ENCODE data around the gene NTNG2.

Gene NTNG2

DNA sequence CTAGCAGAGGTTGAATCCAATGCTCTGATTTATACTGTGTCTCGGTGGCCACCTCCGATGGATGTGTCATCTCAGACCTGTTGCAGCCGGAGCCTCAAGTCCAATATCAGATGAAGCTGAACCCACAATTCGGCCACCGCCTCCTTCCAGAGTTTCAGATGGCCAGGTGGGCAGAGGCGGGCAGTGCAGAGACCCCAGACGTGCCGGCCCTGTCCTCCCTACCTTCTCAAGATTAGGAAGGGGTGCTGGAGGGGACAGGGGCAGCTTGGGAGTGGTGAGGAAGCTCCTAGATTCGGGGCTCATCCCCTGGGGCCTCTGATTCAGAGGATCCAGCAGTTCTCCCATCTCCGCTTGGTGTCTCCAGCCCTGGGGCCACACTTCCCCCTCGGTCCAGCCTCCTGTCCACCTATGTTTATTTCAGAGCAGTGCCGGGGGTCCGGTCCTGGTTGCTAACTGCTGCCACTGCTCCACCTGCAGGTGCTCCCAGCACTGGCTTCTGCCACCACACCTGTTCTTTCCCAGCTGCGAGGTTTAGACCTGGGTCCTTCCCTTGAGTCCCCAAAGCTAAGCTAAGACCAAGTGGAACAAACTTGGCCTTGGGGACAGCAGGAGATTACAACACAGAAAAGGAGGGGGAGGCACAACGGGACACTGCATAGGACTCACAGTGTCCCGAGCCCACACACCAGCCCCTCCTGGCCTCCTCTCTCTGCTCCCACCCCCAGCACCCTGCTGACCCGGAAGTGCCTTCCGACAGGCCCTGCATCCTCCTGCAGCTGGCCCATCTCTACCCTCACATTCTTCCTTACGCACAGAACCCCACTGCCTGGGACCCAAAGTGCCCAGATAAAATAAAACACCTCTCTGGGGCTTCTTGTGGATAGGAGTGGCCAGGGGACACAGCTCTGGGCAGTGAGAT lies 81.6 kb downstream of the NTNG2 start:
- H3K27me3 ChIP-seq (replicated peaks; ENCODE audit: control insufficient read depth, insufficient read depth, low read length, poor library complexity, severe bottlenecking): no peaks in the 10 kb centered on the region
- peaks cover 10% of the 10 kb centered on the region for H3K4me1 ChIP-seq (ENCODE audit: control insufficient read depth, insufficient read depth, low read length, poor library complexity, severe bottlenecking)
- no peak overlapping the region for H3K27ac ChIP-seq (ENCODE audit: insufficient read depth, low read length, poor library complexity, severe bottlenecking)
- DNase-seq: no peak
- H3K36me3 ChIP-seq (ENCODE audit: control insufficient read depth, insufficient read depth, low read length): no peaks in the 10 kb centered on the region
- no peaks in the 10 kb centered on the region for H3K9me3 ChIP-seq (ENCODE audit: control insufficient read depth, low read length)
- no peak overlapping the region for H3K4me3 ChIP-seq (ENCODE audit: insufficient read depth, low read depth, low read length, poor library complexity, severe bottlenecking)

DNA sequence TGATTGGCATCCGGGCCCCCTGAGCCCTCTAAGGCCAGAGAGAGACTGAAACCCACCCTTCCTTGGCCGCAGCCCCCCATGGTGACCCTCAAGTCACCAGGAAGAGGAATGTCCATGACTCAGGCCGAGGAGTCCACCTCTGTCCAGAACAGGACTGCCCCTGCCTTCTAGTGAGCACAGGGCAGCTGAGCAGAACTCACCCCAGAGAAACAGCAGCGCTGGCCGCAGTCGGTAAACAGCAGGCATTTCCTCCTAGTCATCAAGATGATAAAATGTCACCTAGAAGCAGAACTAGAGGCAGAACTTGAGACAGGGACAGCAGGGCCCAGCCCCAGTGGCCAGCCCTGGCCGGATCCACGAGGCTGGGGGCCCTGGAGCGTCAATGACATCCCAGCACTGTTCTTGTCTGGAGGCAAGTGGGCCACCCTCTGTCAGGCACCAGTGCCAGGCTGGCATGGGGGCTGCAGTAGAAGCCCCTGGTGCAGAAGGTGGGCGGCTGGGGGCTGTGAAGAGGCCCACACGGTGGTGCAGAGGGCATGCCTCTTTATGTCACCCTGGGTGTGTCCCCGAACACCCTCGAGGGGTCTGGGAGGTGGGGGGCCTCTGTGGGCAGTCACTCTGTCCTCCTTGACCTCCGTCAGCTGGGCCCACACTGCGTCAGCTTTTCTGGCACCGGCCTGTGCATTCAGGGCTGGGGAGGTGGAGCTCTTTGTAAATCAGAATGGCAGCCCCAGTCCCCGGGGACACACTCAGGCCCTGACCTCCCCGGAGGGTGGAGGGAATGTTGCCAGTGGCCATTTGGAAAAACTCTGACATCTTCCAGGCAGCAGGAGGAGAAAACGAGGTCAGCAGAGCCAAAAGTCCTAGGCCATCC lies 83.0 kb downstream of the NTNG2 start:
- no peaks in the 10 kb centered on the region for H3K27me3 ChIP-seq (replicated peaks; ENCODE audit: control insufficient read depth, insufficient read depth, low read length, poor library complexity, severe bottlenecking)
- no peak for DNase-seq

DNA sequence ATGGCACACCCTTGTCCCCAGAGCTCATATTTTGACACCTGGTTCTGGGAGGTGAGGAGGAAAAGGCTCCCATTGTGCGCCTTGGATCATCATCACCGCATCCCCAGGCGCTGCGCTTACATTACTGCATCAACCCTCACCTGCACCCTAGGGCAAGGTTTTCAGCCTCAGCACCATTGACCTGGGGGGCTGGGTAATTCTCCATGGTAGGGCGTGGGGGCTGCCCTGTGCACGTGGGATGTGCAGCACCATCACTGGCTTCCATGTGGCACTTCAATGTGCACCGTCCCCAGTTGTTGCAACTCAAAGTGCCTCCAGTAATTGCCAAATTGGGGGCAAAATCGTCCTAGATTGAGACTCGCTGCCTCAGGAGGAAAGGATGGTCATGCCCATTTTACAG lies 83.6 kb downstream of the NTNG2 start:
- Histone ChIP-seq H3K36me3 (ENCODE audit: control insufficient read depth, insufficient read depth, low read length) (no peaks in the 10 kb centered on the region), H3K9me3 (ENCODE audit: control insufficient read depth, low read length) (no peaks in the 10 kb centered on the region), H3K4me3 (ENCODE audit: insufficient read depth, low read depth, low read length, poor library complexity, severe bottlenecking) (no peak overlapping the region), H3K27ac (ENCODE audit: insufficient read depth, low read length, poor library complexity, severe bottlenecking) (no peak overlapping the region), H3K27me3 (replicated peaks; ENCODE audit: control insufficient read depth, insufficient read depth, low read length, poor library complexity, severe bottlenecking) (no peaks in the 10 kb centered on the region), H3K4me1 (ENCODE audit: control insufficient read depth, insufficient read depth, low read length, poor library complexity, severe bottlenecking) (peaks cover 7% of the 10 kb centered on the region)
- DNase-seq: no peak

More for the DNA sequence above, 83.0 kb downstream of the NTNG2 start:
- Histone ChIP-seq H3K4me1 (ENCODE audit: control insufficient read depth, insufficient read depth, low read length, poor library complexity, severe bottlenecking) (peaks cover 10% of the 10 kb centered on the region), H3K27ac (ENCODE audit: insufficient read depth, low read length, poor library complexity, severe bottlenecking) (no peak overlapping the region), H3K36me3 (ENCODE audit: control insufficient read depth, insufficient read depth, low read length) (no peaks in the 10 kb centered on the region), H3K4me3 (ENCODE audit: insufficient read depth, low read depth, low read length, poor library complexity, severe bottlenecking) (no peak overlapping the region), H3K9me3 (ENCODE audit: control insufficient read depth, low read length) (no peaks in the 10 kb centered on the region)

DNA sequence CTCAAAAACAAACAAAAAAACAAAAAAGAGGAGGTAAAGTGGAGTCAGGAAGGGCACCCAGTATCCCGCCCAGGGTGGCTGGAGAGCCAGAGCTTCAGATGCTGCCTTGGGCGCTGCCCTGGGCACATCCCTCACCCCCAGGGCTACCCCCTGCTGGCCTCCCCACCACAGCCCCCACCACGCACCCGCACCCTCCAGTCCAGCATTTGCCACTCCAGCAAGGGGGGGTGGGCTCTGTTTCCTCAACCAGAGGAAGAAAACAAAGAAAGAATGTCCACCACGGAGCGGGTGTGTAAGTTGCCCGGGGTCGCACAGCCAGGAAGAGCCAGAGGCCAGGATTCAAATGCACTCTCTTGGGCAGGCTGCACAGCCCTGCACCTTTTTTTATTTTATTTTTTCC lies 86.1 kb downstream of the NTNG2 start:
- DNase-seq: no peak
- no peak overlapping the region for H3K27ac ChIP-seq (ENCODE audit: insufficient read depth, low read length, poor library complexity, severe bottlenecking)
- H3K27me3 ChIP-seq (replicated peaks; ENCODE audit: control insufficient read depth, insufficient read depth, low read length, poor library complexity, severe bottlenecking): no peaks in the 10 kb centered on the region
- no peak overlapping the region for H3K4me3 ChIP-seq (ENCODE audit: insufficient read depth, low read depth, low read length, poor library complexity, severe bottlenecking)
- H3K9me3 ChIP-seq (ENCODE audit: control insufficient read depth, low read length): no peaks in the 10 kb centered on the region
- peaks cover under 1% of the 10 kb centered on the region for H3K4me1 ChIP-seq (ENCODE audit: control insufficient read depth, insufficient read depth, low read length, poor library complexity, severe bottlenecking)
- no peaks in the 10 kb centered on the region for H3K36me3 ChIP-seq (ENCODE audit: control insufficient read depth, insufficient read depth, low read length)

DNA sequence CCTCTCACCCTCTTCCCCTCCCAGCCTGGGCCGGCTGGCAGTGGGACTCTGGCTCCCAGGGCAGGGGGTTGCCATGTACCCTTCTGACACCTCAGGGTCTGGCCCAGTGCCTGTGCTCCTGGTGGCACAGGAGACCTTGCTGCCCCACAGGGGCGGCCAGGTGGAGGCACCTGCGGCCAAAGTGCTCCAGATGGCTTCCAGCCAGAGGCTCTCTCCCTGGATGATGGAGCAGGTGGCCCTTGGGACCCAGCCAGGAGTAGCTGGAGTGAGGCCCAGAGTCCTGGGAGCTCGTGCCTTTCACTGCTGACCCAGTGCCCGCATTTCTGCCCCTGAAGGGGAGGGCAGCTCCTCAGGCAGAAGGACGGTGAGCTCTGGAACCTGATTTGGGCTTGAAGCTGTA lies 87.3 kb downstream of the NTNG2 start:
- Histone ChIP-seq H3K4me3 (ENCODE audit: insufficient read depth, low read depth, low read length, poor library complexity, severe bottlenecking) (no peak overlapping the region), H3K27me3 (replicated peaks; ENCODE audit: control insufficient read depth, insufficient read depth, low read length, poor library complexity, severe bottlenecking) (no peaks in the 10 kb centered on the region), H3K27ac (ENCODE audit: insufficient read depth, low read length, poor library complexity, severe bottlenecking) (no peak overlapping the region), H3K4me1 (ENCODE audit: control insufficient read depth, insufficient read depth, low read length, poor library complexity, severe bottlenecking) (no peaks in the 10 kb centered on the region), H3K36me3 (ENCODE audit: control insufficient read depth, insufficient read depth, low read length) (no peaks in the 10 kb centered on the region), H3K9me3 (ENCODE audit: control insufficient read depth, low read length) (no peaks in the 10 kb centered on the region)
- DNase-seq: no peak

DNA sequence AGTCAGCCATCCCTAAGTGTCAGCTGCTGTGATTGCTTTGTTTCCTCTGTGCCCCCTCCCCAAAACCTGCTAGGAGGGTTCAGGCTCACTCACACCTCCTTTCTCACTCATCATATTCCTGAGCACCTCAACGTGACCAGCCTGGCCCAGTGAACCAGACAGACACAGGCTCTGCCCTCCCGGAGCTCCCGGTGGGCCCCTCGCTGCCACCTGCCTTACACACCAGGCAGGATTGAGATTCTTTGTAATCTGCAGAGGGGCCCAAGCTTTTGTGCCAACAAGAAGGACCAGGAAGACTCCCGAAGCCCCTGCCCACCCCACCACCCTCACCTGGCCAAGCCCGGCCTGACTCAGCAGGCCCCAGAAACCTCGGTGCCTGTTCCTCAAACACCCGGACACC lies 87.8 kb downstream of the NTNG2 start:
- Histone ChIP-seq H3K36me3 (ENCODE audit: control insufficient read depth, insufficient read depth, low read length) (no peaks in the 10 kb centered on the region), H3K4me3 (ENCODE audit: insufficient read depth, low read depth, low read length, poor library complexity, severe bottlenecking) (no peak overlapping the region), H3K4me1 (ENCODE audit: control insufficient read depth, insufficient read depth, low read length, poor library complexity, severe bottlenecking) (no peaks in the 10 kb centered on the region), H3K9me3 (ENCODE audit: control insufficient read depth, low read length) (no peaks in the 10 kb centered on the region), H3K27ac (ENCODE audit: insufficient read depth, low read length, poor library complexity, severe bottlenecking) (no peak overlapping the region), H3K27me3 (replicated peaks; ENCODE audit: control insufficient read depth, insufficient read depth, low read length, poor library complexity, severe bottlenecking) (no peaks in the 10 kb centered on the region)
- no peak for DNase-seq

DNA sequence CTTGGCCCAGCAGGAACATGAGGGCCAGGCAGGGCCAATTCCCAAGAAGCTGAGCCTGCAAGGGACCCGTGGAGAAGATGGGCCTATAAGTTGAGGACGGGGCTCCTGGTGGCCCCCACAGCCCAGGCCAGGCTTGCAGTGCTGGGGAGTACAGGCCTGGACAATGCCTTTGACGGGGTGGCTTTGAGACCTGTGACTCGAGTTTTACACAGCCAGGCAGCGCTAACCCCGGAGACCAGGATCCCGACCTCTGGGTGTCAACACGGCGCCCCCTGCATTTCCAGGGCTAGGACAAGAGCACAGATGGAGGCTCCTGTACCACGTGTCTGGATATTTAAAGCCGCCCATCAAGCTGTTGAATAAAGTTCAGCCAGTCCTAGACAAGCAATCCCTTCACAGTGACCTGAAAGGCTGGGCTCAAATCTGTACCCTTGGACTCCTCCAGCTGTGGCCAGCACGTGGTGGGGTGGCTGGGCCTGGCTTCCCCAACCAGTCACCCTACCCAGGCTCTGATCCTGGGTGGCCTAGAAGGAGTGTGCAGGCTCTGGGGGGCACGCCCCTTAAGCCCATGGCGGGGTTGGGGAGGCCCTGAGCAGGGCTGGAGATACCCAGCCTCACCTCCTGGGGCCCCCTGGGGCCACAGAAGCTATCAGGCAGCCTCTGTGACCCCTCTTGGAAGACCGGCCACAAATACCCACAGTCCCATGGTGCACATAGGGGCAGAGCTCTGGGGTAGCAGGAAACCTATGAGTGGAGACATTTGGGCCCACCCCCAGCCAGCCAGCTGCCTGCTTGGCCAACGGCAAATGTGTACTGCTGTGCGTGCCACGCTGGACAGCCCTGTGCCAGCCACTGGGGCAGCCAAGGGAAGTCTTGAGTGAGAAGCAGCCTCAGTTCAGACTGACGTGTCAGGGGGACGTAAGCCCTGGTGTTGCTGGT lies 88.7 kb downstream of the NTNG2 start:
- DNase-seq: no peak
- no peaks in the 10 kb centered on the region for H3K36me3 ChIP-seq (ENCODE audit: control insufficient read depth, insufficient read depth, low read length)
- no peaks in the 10 kb centered on the region for H3K9me3 ChIP-seq (ENCODE audit: control insufficient read depth, low read length)
- no peak overlapping the region for H3K4me3 ChIP-seq (ENCODE audit: insufficient read depth, low read depth, low read length, poor library complexity, severe bottlenecking)
- H3K27me3 ChIP-seq (replicated peaks; ENCODE audit: control insufficient read depth, insufficient read depth, low read length, poor library complexity, severe bottlenecking): no peaks in the 10 kb centered on the region
- H3K4me1 ChIP-seq (ENCODE audit: control insufficient read depth, insufficient read depth, low read length, poor library complexity, severe bottlenecking): no peaks in the 10 kb centered on the region
- no peak overlapping the region for H3K27ac ChIP-seq (ENCODE audit: insufficient read depth, low read length, poor library complexity, severe bottlenecking)

DNA sequence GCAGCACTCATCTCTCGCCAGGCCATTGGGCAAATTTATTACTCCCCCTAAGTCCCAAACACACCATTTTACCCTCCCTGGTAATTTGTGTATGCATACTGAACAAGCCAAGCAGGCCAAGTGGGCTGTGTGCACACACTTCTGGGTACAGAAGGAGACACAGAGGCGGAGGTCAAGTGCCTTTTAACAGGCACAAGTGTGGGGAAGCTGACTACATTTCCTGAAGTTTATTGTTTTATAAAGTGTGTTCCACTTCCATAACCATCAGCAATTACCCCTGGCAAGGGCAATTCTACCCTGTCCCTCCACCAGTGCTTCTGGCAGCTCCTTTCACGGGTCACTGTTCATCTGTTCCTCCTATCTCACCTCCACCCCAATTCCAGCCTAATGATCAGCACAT lies 99.0 kb downstream of the NTNG2 start:
- peaks cover 28% of the 10 kb centered on the region for H3K36me3 ChIP-seq (ENCODE audit: control insufficient read depth, insufficient read depth, low read length)
- H3K4me1 ChIP-seq (ENCODE audit: control insufficient read depth, insufficient read depth, low read length, poor library complexity, severe bottlenecking): peaks cover 3% of the 10 kb centered on the region
- no peak overlapping the region for H3K27ac ChIP-seq (ENCODE audit: insufficient read depth, low read length, poor library complexity, severe bottlenecking)
- DNase-seq: no peak
- no peaks in the 10 kb centered on the region for H3K27me3 ChIP-seq (replicated peaks; ENCODE audit: control insufficient read depth, insufficient read depth, low read length, poor library complexity, severe bottlenecking)
- H3K9me3 ChIP-seq (ENCODE audit: control insufficient read depth, low read length): no peaks in the 10 kb centered on the region
- H3K4me3 ChIP-seq (ENCODE audit: insufficient read depth, low read depth, low read length, poor library complexity, severe bottlenecking): no peak overlapping the region

DNA sequence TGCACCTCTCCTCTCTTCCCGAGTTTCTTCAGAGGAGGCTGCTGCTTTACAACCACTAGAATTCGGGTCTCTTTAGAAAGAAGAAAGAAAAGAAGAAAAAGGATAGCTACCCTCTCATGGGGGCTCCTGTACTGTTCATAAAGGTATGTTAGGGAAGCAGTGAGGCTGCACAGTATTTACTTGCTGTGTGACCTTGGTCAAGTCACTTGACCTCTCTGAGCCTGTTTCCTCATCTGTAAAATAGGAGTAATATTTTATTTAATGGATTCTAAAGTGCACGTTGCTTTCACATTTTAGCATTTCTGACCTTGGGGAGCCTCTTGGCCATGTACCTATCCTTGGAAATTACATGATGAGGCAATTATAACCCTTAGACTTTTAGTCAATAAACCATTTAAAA lies 104.2 kb downstream of the NTNG2 start:
- Histone ChIP-seq H3K9me3 (ENCODE audit: control insufficient read depth, low read length) (no peaks in the 10 kb centered on the region), H3K27ac (ENCODE audit: insufficient read depth, low read length, poor library complexity, severe bottlenecking) (no peak overlapping the region), H3K27me3 (replicated peaks; ENCODE audit: control insufficient read depth, insufficient read depth, low read length, poor library complexity, severe bottlenecking) (no peaks in the 10 kb centered on the region), H3K36me3 (ENCODE audit: control insufficient read depth, insufficient read depth, low read length) (peaks cover 60% of the 10 kb centered on the region), H3K4me1 (ENCODE audit: control insufficient read depth, insufficient read depth, low read length, poor library complexity, severe bottlenecking) (no peaks in the 10 kb centered on the region), H3K4me3 (ENCODE audit: insufficient read depth, low read depth, low read length, poor library complexity, severe bottlenecking) (no peak overlapping the region)
- no peak for DNase-seq
